Colonic mucosa (tissue), 4 donors: ENCODE data around the gene ELF5. TPM values are rescaled to one million over a fixed set of nuclear protein-coding genes. Genes with fewer than 3 reads are reported as not detected.

Source experiments
- DNase-seq: peaks from one replicate; pipeline ENCODE4 v3.0.0-alpha.2; 2020
- H3K27ac ChIP-seq: fragments of 200-600 bp; one replicate; pipeline ENCODE4 v1.8.0; 2021
- H3K27me3 ChIP-seq: fragments of 200-600 bp; one replicate; pipeline ENCODE4 v1.8.0; 2021
- H3K36me3 ChIP-seq: fragments of 200-600 bp; one replicate; pipeline ENCODE4 v1.8.0; 2021
- H3K4me1 ChIP-seq: fragments of 200-600 bp; one replicate; pipeline ENCODE4 v1.8.0; 2021; ENCODE audit warnings: mild to moderate bottlenecking
- H3K4me3 ChIP-seq: fragments of 200-600 bp; one replicate; pipeline ENCODE4 v1.8.0; 2021
- H3K9ac ChIP-seq, 2 donors: one replicate each; pipeline ENCODE4 v1.7.0; 2013; ENCODE audit warnings: control low read depth in 2 of 2, low read depth in 2 of 2, low read length in 2 of 2
- H3K9me3 ChIP-seq: fragments of 200-600 bp; one replicate; pipeline ENCODE4 v1.8.0; 2021
- CTCF ChIP-seq: fragments of 200-600 bp; IDR thresholded peaks from one replicate; pipeline ENCODE4 v1.8.0; 2022; ENCODE audit warnings: antibody characterized with exemption, mild to moderate bottlenecking
- intact Hi-C: fragments of 100-400 bp; cut with DNase I; formaldehyde crosslinking; loops from one replicate; pipeline ENCODE4 v1.14.1; 2022
- total RNA-seq, 2 donors: library from RNA; stranded (reverse); fragmentation: NEBNext Ultra II Directional in 1 of 2; extraction: Animal tissue kit (Norgen Biotek cat#: 25700) in 1 of 2; gene quantifications; one replicate each; pipeline ENCODE4 v1.2.1, GENCODE V29; 2021
- donor health status: healthy.
- donor health status: DM: no; HTN: no; CAD: no.
- donor health status: DM: no; HTN: no; CAD: no.

The ELF5 gene
- total RNA-seq, 2 donors from 2014 or later = not detected

GRCh38 chr11:34509336-34509876, 4.2 kb downstream of the ELF5 start:
- H3K27ac ChIP-seq = no peak overlapping the region
- intact Hi-C loops = no loop called here
- H3K4me1 ChIP-seq = no peaks in the 10 kb centered on the region
- H3K9ac ChIP-seq = no peak overlapping the region
- H3K9me3 ChIP-seq = no peaks in the 10 kb centered on the region
- no peaks in the 10 kb centered on the region for H3K27me3 ChIP-seq
- no peaks in the 10 kb centered on the region for H3K36me3 ChIP-seq
- DNase-seq = no peak
- no peak for TF ChIP-seq CTCF
- no peak overlapping the region for H3K4me3 ChIP-seq

GRCh38 chr11:34508524-34508923, 5.1 kb downstream of the ELF5 start:
- H3K36me3 ChIP-seq = no peaks in the 10 kb centered on the region
- H3K4me3 ChIP-seq = no peak overlapping the region
- no peak for DNase-seq
- H3K9me3 ChIP-seq = no peaks in the 10 kb centered on the region
- TF ChIP-seq CTCF = no peak
- no peaks in the 10 kb centered on the region for H3K4me1 ChIP-seq
- intact Hi-C loops = no loop called here
- H3K9ac ChIP-seq = no peak overlapping the region
- H3K27ac ChIP-seq = no peak overlapping the region
- H3K27me3 ChIP-seq = no peaks in the 10 kb centered on the region

- no peak for TF ChIP-seq CTCF
- Histone ChIP-seq H3K27ac (no peak overlapping the region), H3K36me3 (no peaks in the 10 kb centered on the region), H3K4me3 (no peak overlapping the region), H3K4me1 (no peaks in the 10 kb centered on the region), H3K9me3 (no peaks in the 10 kb centered on the region), H3K9ac (no peak overlapping the region), H3K27me3 (no peaks in the 10 kb centered on the region)
- intact Hi-C loops = no loop called here
- no peak for DNase-seq
Measured at GRCh38 chr11:34507610-34508009, 6.0 kb downstream of the ELF5 start.

GRCh38 chr11:34507156-34507555, 6.4 kb downstream of the ELF5 start:
- Histone ChIP-seq H3K4me3 (no peak overlapping the region), H3K9ac (no peak overlapping the region), H3K9me3 (no peaks in the 10 kb centered on the region), H3K27ac (no peak overlapping the region), H3K36me3 (no peaks in the 10 kb centered on the region), H3K27me3 (no peaks in the 10 kb centered on the region), H3K4me1 (no peaks in the 10 kb centered on the region)
- intact Hi-C loops = no loop called here
- no peak for DNase-seq
- TF ChIP-seq CTCF = no peak

GRCh38 chr11:34505874-34506273, 7.7 kb downstream of the ELF5 start:
- Histone ChIP-seq H3K9me3 (no peaks in the 10 kb centered on the region), H3K9ac (no peak overlapping the region), H3K27ac (no peak overlapping the region), H3K36me3 (no peaks in the 10 kb centered on the region), H3K27me3 (no peaks in the 10 kb centered on the region), H3K4me1 (no peaks in the 10 kb centered on the region), H3K4me3 (no peak overlapping the region)
- no peak for DNase-seq
- TF ChIP-seq CTCF = no peak
- intact Hi-C loops = no loop called here
